CD4-positive, alpha-beta T cell treated with Interferon alpha-2 for 1 hour (primary cell): ENCODE results near the gene ST3GAL3.

Source experiments
- DNase-seq, 2 donors: peaks; one replicate each; pipeline ENCODE4 v3.0.0-alpha.2; 2020 to 2022

ST3GAL3 gene

DNA sequence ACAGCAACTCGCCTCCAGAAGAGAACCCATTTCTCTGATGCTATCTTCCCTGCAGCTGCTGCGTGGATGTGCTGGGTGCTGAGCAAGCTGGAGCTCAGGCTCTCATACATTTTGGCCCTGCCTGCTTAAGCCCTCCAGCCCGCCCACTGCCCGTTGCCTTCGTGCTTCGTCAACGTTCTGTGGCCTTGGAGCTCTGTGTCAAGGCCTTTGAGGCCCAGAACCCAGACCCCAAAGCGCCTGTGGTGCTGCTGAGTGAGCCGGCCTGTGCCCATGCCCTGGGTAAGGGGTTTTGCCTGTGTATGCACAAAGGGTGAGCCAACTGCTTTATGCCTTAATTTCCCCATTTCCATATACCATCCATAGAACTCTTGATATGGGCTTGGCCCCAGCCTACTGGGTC is 263.6 kb downstream of the ST3GAL3 start:
- no peak for DNase-seq

- DNase-seq, result no peak
Observed at GRCh38 chr1:43971336-43971980, 264.1 kb downstream of the ST3GAL3 start.

DNA sequence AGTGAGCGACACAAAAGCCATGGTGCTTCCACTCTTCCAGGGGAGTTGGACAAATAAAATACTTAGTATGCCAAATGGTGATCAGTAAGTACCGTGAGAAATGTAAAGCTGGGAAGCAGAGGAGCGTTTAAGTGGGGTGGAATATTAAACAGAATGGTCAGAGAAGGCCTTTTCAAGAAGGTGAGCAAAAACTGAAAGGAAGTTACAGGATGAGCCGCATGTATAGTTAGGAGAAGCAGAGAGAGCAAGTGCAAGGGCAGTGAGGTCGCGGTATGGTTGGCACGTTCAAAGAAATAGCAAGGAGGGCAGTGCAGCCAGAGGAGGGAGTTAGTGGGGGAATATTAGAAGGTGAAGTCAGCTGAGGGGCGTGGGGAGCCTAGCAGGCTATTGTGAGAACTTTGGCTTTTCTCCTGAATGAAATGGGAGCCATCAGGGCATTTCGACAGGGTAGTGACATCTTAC is 266.7 kb downstream of the ST3GAL3 start:
- DNase-seq, result no peak

DNA sequence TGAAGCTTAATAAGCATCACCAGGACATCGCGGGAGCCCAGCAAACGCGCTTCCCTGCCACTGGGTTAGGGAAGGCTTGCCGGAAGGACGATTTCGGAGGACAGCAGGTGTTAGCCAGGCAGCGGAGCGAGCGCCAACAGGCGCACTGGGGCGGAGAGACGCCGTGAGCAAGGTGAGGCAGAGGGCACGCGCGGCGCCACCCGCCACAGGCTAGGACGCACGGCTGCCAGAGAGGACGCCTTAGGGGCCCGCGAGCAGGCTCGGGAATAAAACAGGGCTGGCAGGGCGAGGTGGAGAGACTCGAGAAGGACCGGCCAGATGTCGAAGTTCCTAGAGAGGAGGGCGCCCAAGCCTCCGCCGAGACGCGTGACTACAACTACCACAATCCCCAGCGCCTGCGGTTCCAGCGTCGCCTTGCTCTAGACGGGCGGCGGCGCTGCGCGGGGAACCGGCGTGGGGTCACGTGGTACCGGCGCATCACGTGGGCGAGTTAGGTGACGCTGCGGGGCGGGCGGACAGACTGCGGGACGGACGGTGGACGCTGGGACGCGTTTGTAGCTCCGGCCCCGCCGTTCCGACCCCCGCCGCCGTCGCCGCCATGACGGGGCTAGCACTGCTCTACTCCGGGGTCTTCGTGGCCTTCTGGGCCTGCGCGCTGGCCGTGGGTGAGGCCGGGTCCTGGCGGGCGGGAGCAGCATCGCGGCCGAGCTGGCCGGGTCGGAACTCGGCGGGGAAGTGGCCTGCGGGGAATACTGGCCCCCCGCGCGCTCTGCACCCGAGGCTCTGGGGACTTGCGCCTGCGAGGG is 267.3 kb downstream of the ST3GAL3 start, which contains the start of gene ATP6V0B:
TSS of gene ATP6V0B (plus strand) at position 518 of the 806 bp plus-strand sequence. CDS start at position 599, 81 bp downstream.
- peak; percentile 89 to 92 for DNase-seq

GRCh38 chr1:43975249-43975961 is 268.1 kb downstream of the ST3GAL3 start:
- DNase-seq, result peak; percentile 55 to 58

GRCh38 chr1:43976045-43976444 is 268.7 kb downstream of the ST3GAL3 start:
- DNase-seq, result no peak

DNA sequence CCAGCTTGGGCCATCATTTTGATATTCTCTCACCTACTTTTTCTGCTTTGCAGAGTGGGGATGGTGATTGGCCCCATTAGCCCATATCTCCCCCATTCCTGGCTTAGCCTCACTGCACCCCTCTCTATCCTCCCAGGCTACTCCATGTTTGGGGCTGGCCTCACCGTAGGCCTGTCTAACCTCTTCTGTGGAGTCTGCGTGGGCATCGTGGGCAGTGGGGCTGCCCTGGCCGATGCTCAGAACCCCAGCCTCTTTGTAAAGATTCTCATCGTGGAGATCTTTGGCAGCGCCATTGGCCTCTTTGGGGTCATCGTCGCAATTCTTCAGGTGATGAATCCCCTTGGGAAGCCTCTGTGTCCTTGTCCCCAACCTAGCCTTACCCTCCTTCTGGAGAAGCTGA is 269.6 kb downstream of the ST3GAL3 start:
- DNase-seq, result no peak

DNA sequence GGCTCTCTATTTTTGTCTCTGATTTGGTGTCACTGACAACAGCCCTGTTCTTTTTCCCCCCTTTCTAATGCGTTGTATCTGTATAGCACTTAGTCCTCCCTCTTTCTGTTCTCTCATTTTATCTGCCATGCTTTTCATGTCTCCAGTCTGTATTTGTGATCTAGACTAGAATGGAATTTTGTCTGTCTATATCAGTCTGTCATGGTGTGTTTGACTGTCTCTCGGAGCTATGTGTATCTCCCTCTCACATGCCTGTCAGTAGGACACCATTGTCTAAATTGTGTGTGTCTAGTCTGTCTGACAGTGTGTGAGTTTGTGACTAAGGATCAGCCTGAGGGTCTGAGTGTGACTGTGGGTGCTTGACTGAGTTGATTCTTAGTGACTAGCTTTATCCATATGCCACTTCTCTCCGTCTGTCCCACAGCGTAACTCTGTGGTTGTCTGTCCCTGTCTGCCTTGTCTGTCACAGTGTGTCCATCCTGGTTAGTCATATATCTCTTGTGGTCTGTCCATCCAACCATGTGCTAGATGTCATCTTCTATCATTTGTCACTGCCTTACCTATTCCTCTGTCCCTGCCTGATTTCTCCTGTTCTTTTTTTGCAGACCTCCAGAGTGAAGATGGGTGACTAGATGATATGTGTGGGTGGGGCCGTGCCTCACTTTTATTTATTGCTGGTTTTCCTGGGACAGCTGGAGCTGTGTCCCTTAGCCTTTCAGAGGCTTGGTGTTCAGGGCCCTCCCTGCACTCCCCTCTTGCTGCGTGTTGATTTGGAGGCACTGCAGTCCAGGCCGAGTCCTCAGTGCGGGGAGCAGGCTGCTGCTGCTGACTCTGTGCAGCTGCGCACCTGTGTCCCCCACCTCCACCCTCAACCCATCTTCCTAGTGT is 270.3 kb downstream of the ST3GAL3 start:
- no peak for DNase-seq

DNA sequence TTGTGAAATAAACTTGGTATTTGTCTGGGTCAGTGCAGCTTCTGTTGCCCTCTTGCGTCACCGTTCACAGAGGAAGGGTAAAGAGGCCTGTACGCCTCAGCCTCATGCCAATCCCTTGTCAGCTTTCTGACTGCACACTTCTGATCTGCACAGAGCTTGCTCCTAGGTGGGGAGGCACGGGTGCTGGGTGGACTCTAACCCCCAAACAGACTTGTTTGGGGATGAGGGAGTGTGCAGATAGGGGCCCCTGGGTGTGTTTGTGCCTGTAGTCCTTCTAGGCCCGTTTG is 270.9 kb downstream of the ST3GAL3 start:
- no peak for DNase-seq

- DNase-seq, result peak in 1 of 2 donors; percentile 51
Observed at GRCh38 chr1:43978551-43979260, 271.4 kb downstream of the ST3GAL3 start, which contains the start of gene B4GALT2. Gene B4GALT2, plus strand, starts transcription at chr1:43979210. Its CDS starts 1,951 bp downstream, at chr1:43981161.

DNA sequence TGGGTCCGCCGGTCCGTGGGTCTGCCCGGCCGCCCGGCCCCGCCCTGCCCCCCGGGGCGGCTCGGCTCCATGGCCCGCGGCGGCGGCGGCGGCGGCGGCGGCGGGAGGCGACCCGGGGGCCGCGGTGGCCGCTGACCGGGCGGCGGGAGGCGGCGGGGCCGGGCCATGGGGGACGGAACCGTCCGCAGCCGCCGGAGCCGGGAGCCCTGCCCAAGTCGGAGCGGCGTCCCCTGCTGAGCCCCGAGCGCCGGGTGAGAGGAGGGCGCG is 271.9 kb downstream of the ST3GAL3 start:
- no peak for DNase-seq

- DNase-seq, result peak in 1 of 2 donors; percentile 32
Observed at GRCh38 chr1:43979528-43980254, 272.4 kb downstream of the ST3GAL3 start.

DNA sequence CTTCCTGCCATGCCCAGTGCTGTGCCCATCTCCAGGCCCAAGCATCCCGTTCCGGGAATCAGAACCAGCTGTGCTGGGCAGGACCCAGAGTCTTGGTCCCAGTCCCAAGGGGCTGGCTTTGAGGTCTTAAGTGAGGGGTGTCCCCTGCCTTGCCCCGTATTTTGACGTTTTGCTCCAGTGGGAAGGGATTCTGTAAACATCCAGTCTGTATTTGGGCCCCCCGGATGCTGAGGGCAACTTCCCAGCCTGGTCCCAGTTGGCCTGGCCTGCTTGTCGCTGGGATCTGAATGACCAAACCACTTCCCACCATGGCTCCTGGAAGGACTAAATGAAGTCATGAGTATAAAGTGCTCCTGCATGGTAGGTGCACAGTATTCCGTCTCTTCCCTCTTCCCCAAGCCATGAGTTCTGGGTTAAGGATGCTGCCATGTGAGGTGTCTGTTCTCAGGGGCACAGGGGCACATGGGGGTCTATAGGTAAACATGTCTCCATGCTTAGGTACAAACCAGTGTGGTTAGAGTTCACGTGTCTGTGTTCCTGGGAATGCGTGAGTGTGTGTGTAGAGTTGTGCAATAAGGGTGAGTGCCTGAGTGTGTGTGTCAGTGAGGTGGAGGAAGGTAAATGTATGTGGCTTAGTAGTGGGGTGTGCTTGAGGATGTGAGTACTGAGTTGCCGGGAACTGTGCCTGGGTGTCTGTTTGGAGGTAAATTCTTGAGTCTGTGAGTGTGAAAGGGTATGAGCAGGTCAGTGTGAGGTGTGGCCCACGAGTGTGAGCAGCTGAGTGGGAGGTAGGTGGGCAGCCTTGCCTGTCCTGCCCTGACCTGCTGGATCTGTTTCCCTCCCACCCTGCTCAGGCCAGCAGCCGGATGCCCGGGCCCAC is 273.2 kb downstream of the ST3GAL3 start:
- DNase-seq, result no peak
